ENCODE measurements around the gene ANKRD9. TPM values are rescaled to one million over a fixed set of nuclear protein-coding genes. Genes with fewer than 3 reads are reported as not detected.

Gene ANKRD9
- total and polyA plus RNA-seq, 2 of the 13 experiments (the other 11 are each of a cell fraction or from before 2014, with no cell fraction given) = 10.0 to 15.0 TPM

- 96% methylated on average over 21 of the region's 42 CpGs for WGBS (ENCODE audit: low lambda C conversion rate)
- BruUV-seq (replicated peaks) = no TSS peak
- TF ChIP-seq SIN3B (IDR thresholded peaks at IDR 0.05; ENCODE audit: low read length) (no peak), STAG1 (CRISPR knock-in tag; IDR thresholded peaks at IDR 0.05) (no peak), HES4 (CRISPR knock-in tag; IDR thresholded peaks at IDR 0.05; ENCODE audit: borderline replicate concordance) (no peak), HNRNPL (IDR thresholded peaks at IDR 0.05; ENCODE audit: low read depth, low read length) (0 out of 2 replicates have a peak, but pooled peaks have one; percentile 4), AFF4 (CRISPR knock-in tag; IDR thresholded peaks at IDR 0.05) (no peak), CREM (IDR thresholded peaks at IDR 0.05) (no peak), CREM (CRISPR knock-in tag; IDR thresholded peaks at IDR 0.05) (no peak), ZNF737 (CRISPR knock-in tag; IDR thresholded peaks at IDR 0.05; ENCODE audit: borderline replicate concordance) (no peak)
- no peak for FAIRE-seq
- ChIA-PET CTCF (ENCODE audit: low intra/inter-chr PET ratio, low total read pairs) (interaction anchor here (1.6 kb wide), 1 partner anchor 59 kb away, joined by 6 read pairs; no protein-coding TSS in a partner anchor), POLR2A (interaction anchor here (0.9 kb wide), 1 partner anchor 13 kb away, joined by 3 read pairs; the partner anchor contains the start of gene ANKRD9)
- no peaks in the 10 kb centered on the region for H4K20me1 ChIP-seq (ENCODE audit: insufficient read depth, low read length)
- no peak overlapping the region for H3K9ac ChIP-seq (ENCODE audit: insufficient read depth, low read depth, low read length)
- no peak overlapping the region for H3K27ac ChIP-seq (ENCODE audit: extremely low read length, insufficient read depth, low read length)
- no peak for ATAC-seq
- DNase-seq (ENCODE audit: low spot score) = no peak
- H3K4me2 ChIP-seq (ENCODE audit: low read depth, low read length) = no peak overlapping the region
- H2AFZ ChIP-seq (ENCODE audit: low read length) = no peak overlapping the region
- H3K9me3 ChIP-seq (ENCODE audit: low read length) = no peaks in the 10 kb centered on the region
- intact Hi-C loops (cut with micrococcal nuclease; ENCODE audit: unreplicated experiment) (no loop called here), in situ Hi-C loops (cut with HindIII; ENCODE audit: extremely low pct_ligation_motif_present, low pct_unique_long_range_greater_than_20kb) (no loop called here)
- H3K27me3 ChIP-seq (ENCODE audit: control insufficient read depth in 1 of 2, insufficient read depth in 2 of 2, low read length in 2 of 2) = no peaks in the 10 kb centered on the region
- H3K36me3 ChIP-seq (replicated peaks in 1 of 2; ENCODE audit: control insufficient read depth in 1 of 2, insufficient read depth in 2 of 2, low read length in 2 of 2) = peaks cover 7 to 14% of the 10 kb centered on the region in 2 experiments; a peak in 4 of 5 replicates
- H3K4me3 ChIP-seq (replicated peaks in 1 of 3; ENCODE audit: insufficient read depth in 1 of 3, low read depth in 2 of 3, low read length in 3 of 3) = no peak overlapping the region
- peaks cover 13% of the 10 kb centered on the region for H3K4me1 ChIP-seq (ENCODE audit: insufficient read depth, low read length)
- H3K79me2 ChIP-seq (ENCODE audit: insufficient read depth, low read length) = no peaks in the 10 kb centered on the region
Observed at GRCh38 chr14:102496958-102497744, 12.4 kb downstream of the ANKRD9 start.
